ENCODE data around the gene PDGFB. TPM values are rescaled to one million over a fixed set of nuclear protein-coding genes. Genes with fewer than 3 reads are reported as not detected.

Gene PDGFB
- total RNA-seq, 2 donors from 2014 or later = 7.0 to 15.8 TPM

DNA sequence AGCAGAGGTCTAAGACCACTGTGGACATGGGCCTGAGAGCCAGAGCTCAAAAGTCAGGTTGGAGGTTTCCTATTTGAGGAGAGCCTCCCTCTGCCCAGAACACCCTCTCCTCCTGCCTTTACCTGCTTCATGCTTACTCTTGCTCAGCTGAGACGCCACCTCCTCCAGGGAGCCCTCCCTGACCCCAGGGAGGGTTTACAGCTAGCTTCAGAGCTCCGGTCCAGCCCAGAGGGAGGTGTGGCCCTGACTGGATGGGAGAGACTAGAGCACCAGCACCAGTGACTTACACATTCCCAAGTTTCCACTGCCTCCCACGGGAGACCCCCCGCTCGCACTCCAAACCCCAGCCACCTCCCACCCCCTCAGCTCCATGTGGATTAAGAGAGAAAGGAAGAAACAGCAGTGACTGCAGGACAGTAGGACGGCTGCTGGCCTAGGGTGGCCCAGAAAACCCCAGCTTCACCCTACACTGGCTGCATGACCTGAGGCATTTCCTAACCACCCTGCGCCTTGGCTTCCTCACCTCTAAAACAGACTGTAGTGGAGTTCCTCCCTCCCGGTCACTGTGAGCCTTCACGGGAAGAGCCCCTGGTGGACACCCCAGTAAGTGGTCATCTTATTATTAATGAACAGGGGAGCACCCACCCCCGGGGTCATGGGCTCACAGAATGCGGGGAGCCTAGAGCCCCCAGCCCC lies 24.5 kb upstream of the PDGFB start:
- TF ChIP-seq CTCF (IDR thresholded peaks at IDR 0.05) = no peak
- no peak for TF ChIP-seq POLR2A (IDR thresholded peaks at IDR 0.05)
- H3K9me3 ChIP-seq = no peaks in the 10 kb centered on the region
- no peak overlapping the region for H3K27ac ChIP-seq
- no peaks in the 10 kb centered on the region for H3K36me3 ChIP-seq (replicated peaks in 1 of 2; ENCODE audit: insufficient read depth in 1 of 2, low read depth in 2 of 2)
- no peak overlapping the region for H3K4me3 ChIP-seq
- no peak for DNase-seq
- no peak for ATAC-seq
- intact Hi-C loops (cut with DNase I) = no loop called here
- H3K4me1 ChIP-seq = no peaks in the 10 kb centered on the region
- no peaks in the 10 kb centered on the region for H3K27me3 ChIP-seq
- WGBS, 2 donors = 75 to 80% methylated on average over 7 to 11 of the region's 11 CpGs

DNA sequence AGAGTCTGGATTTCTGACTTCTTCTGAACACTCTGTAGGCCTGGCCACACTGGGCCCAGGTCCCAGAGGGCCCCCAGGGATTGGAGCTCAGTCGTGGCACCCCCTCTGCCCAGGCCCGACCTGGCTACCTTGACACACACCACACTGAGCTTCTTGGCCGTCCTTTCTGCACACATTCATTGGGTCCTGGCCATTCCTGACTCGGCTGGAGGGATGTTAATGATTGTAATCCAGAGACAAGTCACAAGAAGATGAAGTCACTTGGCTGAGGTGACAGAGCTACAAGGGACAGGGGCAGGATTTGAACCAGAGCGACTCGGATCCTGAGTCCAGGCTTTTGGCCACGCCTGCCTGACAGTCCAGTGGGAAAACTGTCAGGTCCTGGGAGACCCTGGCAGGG lies 23.9 kb upstream of the PDGFB start:
- Histone ChIP-seq H3K36me3 (replicated peaks in 1 of 2; ENCODE audit: insufficient read depth in 1 of 2, low read depth in 2 of 2) (no peaks in the 10 kb centered on the region), H3K27me3 (no peaks in the 10 kb centered on the region), H3K4me3 (no peak overlapping the region), H3K9me3 (no peaks in the 10 kb centered on the region), H3K4me1 (no peaks in the 10 kb centered on the region), H3K27ac (peak overlapping the region in 1 of 4 donors; percentile 2)
- DNase-seq (no peak), ATAC-seq (peak; percentile 63)
- TF ChIP-seq POLR2A (IDR thresholded peaks at IDR 0.05) (no peak), CTCF (IDR thresholded peaks at IDR 0.05) (no peak)
- 56 to 69% methylated on average over 5 to 7 of the region's 7 CpGs for WGBS, 2 donors
- intact Hi-C loops (cut with DNase I) = no loop called here

GRCh38 chr22:39267974-39268373 lies 23.2 kb upstream of the PDGFB start:
- H3K4me3 ChIP-seq = no peak overlapping the region
- WGBS, 2 donors = 89% methylated on average over 8 of the region's 8 CpGs
- H3K4me1 ChIP-seq = no peaks in the 10 kb centered on the region
- DNase-seq = no peak
- H3K27me3 ChIP-seq = no peaks in the 10 kb centered on the region
- H3K36me3 ChIP-seq (replicated peaks in 1 of 2; ENCODE audit: insufficient read depth in 1 of 2, low read depth in 2 of 2) = no peaks in the 10 kb centered on the region
- no peaks in the 10 kb centered on the region for H3K9me3 ChIP-seq
- TF ChIP-seq CTCF (IDR thresholded peaks at IDR 0.05) (no peak), POLR2A (IDR thresholded peaks at IDR 0.05) (no peak)
- intact Hi-C loops (cut with DNase I) = no loop called here
- no peak for ATAC-seq
- H3K27ac ChIP-seq = no peak overlapping the region

- Histone ChIP-seq H3K9me3 (no peaks in the 10 kb centered on the region), H3K4me3 (no peak overlapping the region), H3K27ac (peak overlapping the region in 1 of 4 donors; percentile 57), H3K36me3 (replicated peaks in 1 of 2; ENCODE audit: insufficient read depth in 1 of 2, low read depth in 2 of 2) (no peaks in the 10 kb centered on the region), H3K27me3 (no peaks in the 10 kb centered on the region), H3K4me1 (no peaks in the 10 kb centered on the region)
- DNase-seq = peak in 1 of 4 donors; percentile 69
- 64 to 80% methylated on average over 11 to 12 of the region's 12 CpGs for WGBS, 2 donors
- ATAC-seq = no peak
- intact Hi-C loops (cut with DNase I) = no loop called here
- no peak for TF ChIP-seq CTCF (IDR thresholded peaks at IDR 0.05)
- TF ChIP-seq POLR2A (IDR thresholded peaks at IDR 0.05) = no peak
Observed at GRCh38 chr22:39266398-39267030, 21.7 kb upstream of the PDGFB start.

Data from body of pancreas (tissue), 4 donors.